ENCODE results near the gene FOS.

- no peak for TF ChIP-seq HDAC2 (IDR thresholded peaks at IDR 0.05; ENCODE audit: borderline replicate concordance in 1 of 2, low read depth in 2 of 2, low read length in 2 of 2)
- no peak for TF ChIP-seq YY1 (IDR thresholded peaks at IDR 0.05; ENCODE audit: low read depth, low read length)
- TF ChIP-seq CHD2 (IDR thresholded peaks at IDR 0.05; ENCODE audit: low read length), result no peak
- no peak for TF ChIP-seq EZH2 (IDR thresholded peaks at IDR 0.05; ENCODE audit: low read depth, low read length, severe bottlenecking)
- no peak for TF ChIP-seq CTCF (IDR thresholded peaks at IDR 0.05; ENCODE audit: control extremely low read depth in 1 of 3, insufficient read depth in 1 of 3, low read depth in 1 of 3, low read length in 3 of 3)
- TF ChIP-seq POLR2A (IDR thresholded peaks at IDR 0.05; ENCODE audit: control extremely low read depth in 1 of 2, low read depth in 2 of 2, low read length in 2 of 2), result no peak
- TF ChIP-seq FOSL1 (IDR thresholded peaks at IDR 0.05; ENCODE audit: insufficient read depth, low read depth, low read length), result no peak
- TF ChIP-seq MAFK (IDR thresholded peaks at IDR 0.05; ENCODE audit: low read depth, low read length), result no peak
- TF ChIP-seq SP4 (IDR thresholded peaks at IDR 0.05; ENCODE audit: low read length), result no peak
- TF ChIP-seq RFX5 (IDR thresholded peaks at IDR 0.05; ENCODE audit: borderline replicate concordance, low read depth, low read length), result no peak
- TF ChIP-seq TBP (IDR thresholded peaks at IDR 0.05; ENCODE audit: low read depth, low read length), result no peak
These were observed 37.8 kb upstream of the FOS start for GRCh38 chr14:75240781-75241180.
